ENCODE measurements around the gene PDZD4.

Gene PDZD4

GRCh38 chrX:153772316-153773217 lies 57.8 kb downstream of the PDZD4 start:
- DNase-seq (ENCODE audit: low spot score), result no peak

DNA sequence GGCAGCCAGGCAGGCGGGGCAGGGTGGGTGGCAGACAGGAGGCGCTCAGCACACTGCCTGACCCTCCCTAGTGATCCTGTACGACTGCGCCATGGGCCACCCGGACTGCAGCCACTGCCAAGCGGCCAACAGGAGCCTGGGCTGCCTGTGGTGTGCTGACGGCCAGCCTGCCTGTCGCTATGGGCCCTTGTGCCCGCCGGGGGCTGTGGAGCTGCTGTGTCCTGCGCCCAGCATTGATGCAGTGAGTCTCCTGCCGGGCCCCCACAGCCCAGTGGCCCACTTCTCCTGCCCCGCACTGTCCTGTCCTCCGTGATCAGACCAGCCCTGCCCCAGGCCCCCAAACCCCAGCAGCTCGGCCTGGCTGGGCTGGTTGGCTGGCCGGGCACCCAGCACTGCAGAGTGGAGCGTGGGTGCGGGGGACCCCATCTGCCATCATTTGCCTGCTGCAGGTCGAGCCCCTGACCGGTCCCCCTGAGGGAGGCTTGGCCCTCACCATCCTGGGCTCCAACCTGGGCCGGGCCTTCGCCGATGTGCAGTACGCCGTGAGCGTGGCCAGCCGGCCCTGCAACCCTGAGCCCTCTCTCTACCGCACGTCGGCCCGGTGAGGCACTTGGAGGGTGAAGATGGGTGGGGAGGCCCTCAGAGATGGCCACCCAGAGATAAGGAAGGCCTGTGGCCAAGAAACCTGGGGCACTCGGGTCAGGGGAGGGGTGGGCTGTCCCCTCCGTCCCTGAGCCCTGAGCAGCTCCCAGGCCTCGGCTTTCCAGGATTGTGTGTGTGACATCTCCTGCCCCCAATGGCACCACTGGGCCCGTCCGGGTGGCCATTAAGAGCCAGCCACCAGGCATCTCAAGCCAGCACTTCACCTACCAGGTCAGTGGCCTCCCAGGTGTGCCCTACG lies 58.7 kb downstream of the PDZD4 start:
- DNase-seq (ENCODE audit: low spot score), result no peak

DNA sequence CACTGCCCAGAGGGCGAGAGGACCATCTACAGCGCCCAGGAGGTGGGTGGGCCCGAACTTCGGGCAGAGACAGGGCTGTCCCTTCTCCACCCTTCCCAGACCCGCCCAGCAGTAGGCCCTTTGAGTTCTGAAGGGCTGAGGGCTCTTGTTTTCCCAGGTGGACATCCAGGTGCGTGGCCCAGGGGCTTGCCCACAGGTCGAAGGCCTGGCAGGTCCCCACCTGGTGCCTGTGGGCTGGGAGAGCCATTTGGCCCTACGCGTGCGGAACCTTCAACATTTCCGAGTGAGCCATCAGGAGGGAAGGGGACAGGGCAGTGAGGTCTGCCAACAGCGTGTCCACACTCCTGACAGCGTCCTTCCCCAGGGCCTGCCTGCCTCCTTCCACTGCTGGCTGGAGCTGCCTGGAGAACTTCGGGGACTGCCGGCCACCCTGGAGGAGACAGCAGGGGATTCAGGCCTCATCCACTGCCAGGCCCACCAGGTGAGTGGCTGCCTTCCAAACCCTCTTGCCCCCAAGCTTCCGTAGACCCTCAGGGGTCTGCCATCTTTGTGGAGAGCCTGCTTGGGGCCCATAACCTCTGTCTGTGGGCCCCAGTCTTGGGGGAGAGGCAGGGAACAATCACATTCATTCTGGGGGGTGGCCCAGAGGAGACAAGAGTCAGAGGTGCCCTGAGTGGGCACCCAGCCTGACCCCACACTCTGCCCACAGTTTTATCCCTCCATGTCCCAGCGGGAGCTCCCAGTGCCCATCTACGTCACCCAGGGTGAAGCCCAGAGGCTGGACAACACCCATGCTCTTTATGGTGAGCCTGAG lies 59.5 kb downstream of the PDZD4 start:
- peak; percentile 17 for DNase-seq (ENCODE audit: low spot score)

DNA sequence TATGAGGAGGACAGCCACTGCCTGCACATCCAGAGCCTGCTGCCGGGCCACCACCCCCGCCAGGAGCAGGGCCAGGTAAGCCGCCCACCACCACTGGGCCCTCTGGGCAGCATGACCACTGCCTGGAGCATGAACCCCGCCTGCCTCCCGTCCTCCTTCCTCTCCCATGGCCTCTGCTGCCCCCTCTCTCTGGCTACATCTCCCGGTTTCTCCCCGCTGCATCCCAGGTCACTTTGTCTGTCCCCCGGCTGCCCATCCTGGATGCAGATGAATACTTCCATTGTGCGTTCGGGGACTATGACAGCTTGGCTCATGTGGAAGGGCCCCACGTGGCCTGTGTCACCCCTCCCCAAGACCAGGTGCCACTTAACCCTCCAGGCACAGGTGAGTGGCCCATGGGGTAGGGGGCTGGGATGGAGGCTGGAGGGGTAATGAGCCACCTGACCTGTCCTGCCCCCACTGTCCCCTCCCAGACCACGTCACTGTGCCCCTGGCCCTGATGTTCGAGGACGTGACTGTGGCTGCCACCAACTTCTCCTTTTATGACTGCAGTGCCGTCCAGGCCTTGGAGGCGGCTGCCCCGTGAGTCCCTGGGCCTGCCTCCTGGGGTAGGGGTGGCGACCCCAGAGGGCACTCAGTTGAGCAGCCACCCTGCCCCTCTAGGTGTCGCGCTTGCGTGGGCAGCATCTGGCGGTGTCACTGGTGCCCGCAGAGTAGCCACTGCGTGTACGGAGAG lies 60.3 kb downstream of the PDZD4 start:
- peak; percentile 14 for DNase-seq (ENCODE audit: low spot score)

DNA sequence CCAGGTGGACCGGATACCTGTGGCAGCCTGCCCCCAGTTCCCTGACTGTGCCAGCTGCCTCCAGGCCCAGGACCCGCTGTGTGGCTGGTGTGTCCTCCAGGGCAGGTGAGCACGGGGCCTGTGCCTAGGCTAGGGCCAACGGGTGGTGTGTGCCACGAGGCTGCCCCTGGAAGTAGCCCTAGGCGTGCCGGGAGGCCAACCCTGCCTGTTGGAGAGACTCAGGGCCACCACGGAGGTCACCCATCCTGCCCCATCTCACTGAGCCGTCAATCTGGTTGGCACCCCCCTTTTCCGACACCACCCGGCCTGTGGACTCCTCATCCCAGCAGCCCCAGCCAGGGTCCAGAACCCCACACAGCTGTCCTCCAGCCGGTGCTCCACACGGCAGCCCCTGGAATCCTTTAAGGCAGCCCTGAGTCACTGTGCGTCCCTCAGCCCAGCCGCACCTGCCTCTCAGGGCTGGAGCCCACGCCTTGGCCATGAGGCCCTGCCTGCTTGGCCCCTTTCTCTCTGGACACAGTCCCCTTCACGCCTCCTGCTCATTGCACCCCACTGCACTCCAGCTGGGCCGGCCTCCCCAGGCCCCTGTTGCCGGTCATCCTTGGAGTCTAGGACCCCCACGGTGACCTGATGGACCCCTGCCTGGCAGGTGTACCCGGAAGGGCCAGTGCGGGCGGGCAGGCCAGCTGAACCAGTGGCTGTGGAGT lies 61.0 kb downstream of the PDZD4 start:
- no peak for DNase-seq (ENCODE audit: low spot score)

DNA sequence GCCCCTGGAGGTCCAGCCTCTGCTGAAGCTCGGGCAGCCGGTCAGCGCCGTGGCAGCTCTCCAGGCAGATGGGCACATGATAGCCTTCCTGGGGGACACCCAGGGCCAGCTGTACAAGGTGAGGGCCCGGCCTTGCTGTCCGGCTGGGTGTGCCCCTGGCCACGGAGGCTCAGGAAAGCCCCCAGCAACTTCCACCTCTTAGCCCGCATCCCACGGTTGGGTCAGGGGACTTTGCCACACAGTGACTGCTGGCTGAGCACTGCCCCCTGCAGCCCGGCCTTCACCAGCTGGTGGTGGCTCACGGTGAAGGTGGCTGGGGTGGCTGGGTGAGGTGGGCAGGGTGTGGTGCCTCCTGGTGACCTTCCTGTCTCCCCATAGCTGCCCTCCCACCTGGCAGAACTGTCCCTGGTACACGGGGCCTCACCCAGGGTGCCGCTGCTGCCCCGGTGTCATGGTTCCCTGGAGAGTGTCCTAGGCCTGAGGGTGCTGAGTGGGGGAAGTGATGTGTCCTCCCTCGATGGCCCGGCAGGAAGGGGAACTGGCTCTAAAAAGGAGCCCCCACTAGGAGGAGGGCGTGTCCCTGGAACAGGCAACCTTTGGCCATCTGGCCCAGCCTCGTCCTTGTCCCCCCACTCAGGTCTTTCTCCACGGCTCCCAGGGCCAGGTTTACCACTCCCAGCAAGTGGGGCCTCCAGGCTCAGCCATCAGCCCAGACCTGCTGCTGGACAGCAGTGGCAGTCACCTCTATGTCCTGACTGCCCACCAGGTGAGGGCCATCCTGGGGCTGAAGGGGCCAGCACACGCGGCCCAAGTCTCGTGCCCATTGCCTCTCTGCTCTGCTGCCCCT lies 61.8 kb downstream of the PDZD4 start:
- peak; percentile 10 for DNase-seq (ENCODE audit: low spot score)

DNA sequence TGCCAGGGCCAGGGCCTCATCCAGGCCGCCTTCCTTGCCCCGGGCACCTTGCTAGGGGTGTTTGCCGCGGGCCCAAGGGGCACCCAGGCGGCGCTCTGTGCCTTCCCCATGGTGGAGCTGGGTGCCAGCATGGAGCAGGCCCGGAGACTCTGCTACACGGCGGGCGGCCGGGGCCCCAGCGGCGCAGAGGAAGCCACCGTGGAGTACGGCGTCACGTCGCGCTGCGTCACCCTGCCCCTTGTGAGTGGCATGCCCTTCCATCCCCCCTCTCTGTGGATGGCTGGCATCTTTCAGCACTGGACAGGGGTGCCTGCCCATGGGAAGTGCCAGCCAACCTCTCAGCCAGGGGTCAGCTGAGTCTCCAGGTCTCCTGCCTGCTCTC lies 62.7 kb downstream of the PDZD4 start:
- peak; percentile 6 for DNase-seq (ENCODE audit: low spot score)

DNA sequence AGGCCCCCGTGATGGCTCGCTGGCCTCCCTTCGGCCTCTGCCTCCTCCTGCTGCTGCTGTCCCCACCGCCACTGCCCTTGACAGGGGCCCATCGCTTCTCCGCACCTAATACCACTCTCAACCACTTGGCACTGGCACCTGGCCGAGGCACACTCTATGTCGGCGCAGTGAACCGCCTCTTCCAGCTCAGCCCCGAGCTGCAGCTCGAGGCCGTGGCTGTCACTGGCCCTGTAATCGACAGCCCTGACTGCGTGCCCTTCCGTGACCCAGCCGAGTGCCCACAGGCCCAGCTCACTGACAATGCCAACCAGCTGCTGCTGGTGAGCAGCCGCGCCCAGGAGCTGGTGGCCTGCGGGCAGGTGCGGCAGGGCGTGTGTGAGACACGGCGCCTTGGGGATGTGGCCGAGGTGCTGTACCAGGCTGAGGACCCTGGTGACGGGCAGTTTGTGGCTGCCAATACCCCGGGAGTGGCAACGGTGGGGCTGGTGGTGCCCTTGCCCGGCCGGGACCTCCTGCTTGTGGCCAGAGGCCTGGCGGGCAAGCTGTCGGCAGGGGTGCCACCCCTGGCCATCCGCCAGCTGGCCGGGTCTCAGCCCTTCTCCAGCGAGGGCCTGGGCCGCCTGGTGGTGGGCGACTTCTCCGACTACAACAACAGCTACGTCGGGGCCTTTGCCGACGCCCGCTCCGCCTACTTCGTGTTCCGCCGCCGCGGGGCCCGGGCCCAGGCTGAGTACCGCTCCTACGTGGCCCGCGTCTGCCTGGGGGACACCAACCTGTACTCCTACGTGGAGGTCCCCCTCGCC lies 63.3 kb downstream of the PDZD4 start:
- peak; percentile 8 for DNase-seq (ENCODE audit: low spot score)

GRCh38 chrX:153766098-153766817 lies 64.1 kb downstream of the PDZD4 start:
- DNase-seq (ENCODE audit: low spot score), result peak; percentile 86

DNA sequence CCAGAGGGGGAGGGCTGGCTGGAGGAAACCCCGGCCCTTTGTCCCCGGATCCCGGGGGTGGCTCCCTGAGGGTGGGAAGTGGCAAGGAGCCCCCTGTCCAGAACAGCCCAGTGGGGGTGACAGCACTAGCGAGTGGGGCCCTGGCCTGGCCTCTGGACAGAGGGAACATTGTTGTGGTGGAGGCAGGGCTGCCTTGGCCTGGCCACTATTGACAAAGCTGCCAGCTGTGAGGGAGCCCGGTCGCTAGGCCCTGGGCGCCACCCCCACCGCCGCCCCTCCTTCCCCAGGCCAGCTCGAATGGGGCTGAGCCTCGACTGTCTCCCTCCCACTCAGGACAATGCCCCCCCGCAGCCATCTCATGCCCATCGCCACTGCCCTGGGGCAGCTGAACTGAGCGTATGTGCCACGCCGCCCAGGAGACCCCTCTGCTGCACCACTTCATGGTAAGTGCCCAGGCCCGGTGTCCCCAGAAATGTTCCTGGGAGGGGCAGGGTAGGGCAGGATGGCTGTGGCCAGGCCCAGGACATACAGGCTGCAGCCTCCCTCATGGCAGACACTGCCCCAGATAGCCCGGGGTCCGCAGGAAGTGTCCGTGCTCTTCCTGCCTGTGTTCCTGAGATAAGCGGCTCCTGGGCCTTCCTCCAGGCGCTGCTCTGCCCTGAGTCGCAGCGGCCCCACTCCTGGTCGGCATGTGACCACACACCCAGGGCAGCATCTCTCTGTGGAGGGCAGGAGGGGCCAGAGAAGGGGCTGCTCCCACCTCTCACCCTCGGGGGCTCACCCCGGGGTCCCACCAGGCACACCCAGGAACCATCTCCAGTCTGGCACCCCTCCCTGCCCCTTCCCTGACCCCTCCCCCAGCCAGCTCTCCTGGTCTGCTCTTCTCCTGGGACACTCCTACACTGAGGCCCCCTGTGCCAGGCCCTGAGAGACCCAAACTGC lies 64.9 kb downstream of the PDZD4 start:
- peak; percentile 40 for DNase-seq (ENCODE audit: low spot score)

DNA sequence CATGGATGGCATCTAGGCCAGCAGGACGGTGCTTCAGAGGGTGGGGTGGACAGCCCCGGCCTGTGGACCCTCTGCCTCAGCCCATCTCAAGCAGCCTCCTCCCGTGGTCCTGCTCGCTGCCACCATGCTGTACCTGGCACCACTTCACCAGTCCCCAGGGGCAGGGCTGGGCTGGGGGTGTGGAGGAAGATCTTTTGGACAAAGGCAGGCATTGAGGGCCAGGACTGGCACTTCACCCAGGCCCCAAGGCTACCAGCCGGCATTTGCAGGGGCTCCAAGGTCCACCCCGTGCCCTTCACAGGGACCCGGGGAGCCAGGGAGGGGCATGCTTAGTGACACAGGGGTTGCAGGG lies 65.6 kb downstream of the PDZD4 start:
- DNase-seq (ENCODE audit: low spot score), result no peak

GRCh38 chrX:153763989-153764755 lies 66.2 kb downstream of the PDZD4 start, which contains the start of gene PLXNB3:
TSS of gene PLXNB3 (plus strand) at chrX:153764249. CDS start at chrX:153765536, 1,287 bp downstream.
- peak; percentile 85 for DNase-seq (ENCODE audit: low spot score)

GRCh38 chrX:153763298-153763932 lies 66.9 kb downstream of the PDZD4 start:
- DNase-seq (ENCODE audit: low spot score), result no peak

DNA sequence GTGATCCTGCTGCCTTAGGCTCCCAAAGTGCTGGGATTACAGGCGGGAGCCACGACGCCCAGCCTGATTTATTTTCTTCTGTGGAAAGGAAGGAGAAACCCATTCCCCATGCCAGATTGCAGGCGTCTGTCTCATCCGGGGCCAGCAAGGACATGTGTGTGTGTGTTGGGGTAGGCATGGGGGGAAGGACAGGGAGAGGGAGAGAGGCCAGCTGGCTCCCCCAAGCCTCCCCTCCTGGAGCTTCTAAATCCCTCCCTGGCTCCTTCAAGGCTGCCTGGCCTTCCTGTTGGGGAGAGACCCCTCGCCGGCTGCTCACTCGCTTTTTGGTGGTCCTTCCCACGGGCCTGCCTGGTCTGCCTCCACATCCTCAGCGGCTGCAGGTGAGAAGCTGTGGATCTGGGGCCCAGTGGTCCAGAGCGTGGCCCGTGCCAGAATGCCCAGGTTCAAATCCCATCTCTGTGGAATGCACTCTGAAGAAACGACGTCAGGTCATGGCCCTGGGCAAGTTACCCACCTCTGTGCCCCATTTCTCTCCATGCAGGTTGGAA lies 67.6 kb downstream of the PDZD4 start:
- DNase-seq (ENCODE audit: low spot score), result no peak

DNA sequence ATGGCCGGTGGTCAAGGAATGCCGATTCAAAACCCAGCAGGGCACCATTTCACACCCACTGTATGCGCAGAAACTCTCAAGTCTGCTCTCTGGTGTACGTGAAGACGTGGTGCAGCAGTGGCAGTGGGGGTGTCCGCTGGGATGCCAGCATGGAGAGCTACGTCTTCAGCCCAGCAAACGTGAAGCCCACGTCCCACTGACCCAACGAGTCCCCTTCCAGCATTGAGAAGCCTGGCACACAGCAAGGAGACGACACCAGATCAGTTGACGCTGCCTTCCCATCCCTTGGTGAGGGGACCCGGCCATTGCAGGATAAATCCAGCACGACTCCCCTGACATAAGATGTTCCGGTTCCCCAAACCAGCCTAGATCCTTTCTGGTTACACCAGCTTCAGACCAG lies 68.5 kb downstream of the PDZD4 start:
- no peak for DNase-seq (ENCODE audit: low spot score)
